NCI-H1092 treated with DMSO at 0.1 percent for 48 hours (cell line): Measurements from ENCODE around the gene CHPT1.

Experiments used
- DNase-seq: peaks from one replicate; lab custom pipeline; 2025; lab: John Stamatoyannopoulos, UW

CHPT1 gene

GRCh38 chr12:101763246-101763931 is 65.9 kb downstream of the CHPT1 start:
- no peak for DNase-seq

GRCh38 chr12:101764051-101764792 is 66.8 kb downstream of the CHPT1 start:
- no peak for DNase-seq

GRCh38 chr12:101767537-101767936 is 70.1 kb downstream of the CHPT1 start:
- no peak for DNase-seq

DNA sequence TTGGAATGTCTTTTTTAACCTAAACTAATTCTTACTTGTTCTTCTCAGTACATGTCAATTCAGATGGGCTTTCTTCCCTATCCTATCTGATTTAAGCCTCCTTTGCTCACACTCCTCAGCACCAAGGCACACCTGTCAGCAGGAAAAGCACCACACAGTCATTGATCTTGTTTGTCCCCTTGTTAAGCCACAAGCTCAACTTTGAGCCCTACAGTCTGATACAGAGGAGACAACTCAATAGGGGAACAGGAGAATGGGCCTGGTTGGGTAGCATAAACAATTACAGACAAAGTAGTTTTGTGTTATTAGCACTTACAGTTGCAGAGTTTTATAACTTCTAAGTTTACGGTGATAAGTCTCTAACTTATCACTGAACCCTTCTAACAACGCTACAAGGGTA is 71.3 kb downstream of the CHPT1 start:
- DNase-seq = no peak

GRCh38 chr12:101769865-101770264 is 72.4 kb downstream of the CHPT1 start:
- DNase-seq = no peak

DNA sequence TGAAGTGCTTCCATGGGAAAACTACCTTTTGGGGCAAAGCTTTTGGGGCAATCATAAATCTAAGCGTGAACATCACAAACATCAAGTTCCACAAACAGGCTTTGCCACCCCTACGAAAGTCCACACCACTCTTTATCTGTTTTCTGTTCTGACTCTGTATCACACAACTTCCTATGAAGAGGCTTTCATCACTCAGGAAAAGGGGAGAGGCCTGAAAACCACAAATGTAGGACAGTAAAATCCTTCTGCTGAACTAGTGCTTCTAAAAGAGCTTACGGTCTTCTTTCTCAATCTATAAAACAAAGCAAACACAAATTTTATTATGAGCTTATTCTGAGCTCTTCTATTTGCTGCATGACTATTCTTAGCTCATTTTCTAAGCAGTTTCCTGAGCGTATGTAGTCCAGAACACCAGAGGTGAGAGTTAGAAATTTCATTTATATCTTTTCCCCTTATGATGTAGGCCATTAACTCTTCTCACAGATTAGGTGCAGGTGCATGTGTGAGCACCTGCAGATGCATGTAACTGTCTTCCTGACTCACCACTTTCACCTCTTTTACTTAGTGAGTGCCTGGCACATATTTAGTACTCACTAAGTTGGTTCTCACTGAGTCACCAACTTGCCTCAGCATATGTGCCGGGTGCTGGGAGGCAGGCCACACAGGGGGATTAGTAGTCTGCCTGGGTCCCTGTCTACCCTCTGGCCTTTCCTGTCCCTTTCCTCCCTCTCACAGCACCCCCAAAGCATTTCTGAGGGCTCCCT is 74.8 kb downstream of the CHPT1 start:
- no peak for DNase-seq

DNA sequence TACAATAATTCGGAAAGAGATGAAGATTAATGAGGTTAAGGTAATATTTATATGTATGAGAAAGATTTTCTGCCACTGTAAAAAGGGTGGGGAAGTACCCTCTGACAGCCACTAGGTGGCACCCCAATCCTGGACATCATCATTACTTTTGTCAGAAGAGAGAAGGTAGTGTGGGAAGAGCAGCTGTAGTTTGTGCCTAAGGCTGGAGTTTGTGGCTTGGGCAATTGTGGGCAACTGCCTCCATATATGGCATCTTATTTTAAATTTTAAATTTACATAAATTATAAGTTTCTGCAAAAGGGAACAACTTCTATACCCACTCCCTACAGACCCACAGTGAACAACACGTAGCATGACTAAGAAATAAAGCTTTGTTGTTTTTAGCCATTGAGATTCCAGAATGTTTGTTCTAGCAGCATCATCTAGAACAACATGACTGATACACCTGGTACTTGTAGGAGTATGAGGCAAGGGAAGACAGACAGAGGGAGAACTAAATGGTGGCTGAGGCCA is 76.3 kb downstream of the CHPT1 start:
- DNase-seq = peak; percentile 59

DNA sequence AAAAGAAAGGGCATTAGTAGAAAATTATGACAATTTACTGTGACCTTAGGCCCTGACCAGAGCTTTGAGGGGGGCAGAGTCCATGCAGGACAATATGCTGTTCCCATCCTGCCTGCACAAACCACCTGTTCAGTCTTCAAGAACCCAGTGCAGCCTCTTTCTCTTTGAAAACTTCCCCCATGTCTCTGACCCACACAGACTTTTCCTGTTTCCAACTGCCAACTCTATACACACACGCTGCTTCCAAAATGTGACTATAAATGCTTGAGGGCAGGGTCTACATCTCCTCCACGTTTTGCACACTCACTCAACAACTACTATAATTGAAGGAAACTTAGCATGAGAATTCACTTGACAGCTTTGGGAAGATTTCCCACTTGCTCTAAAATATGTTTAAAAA is 78.4 kb downstream of the CHPT1 start:
- DNase-seq = no peak

GRCh38 chr12:101777485-101777884 is 80.0 kb downstream of the CHPT1 start:
- no peak for DNase-seq

GRCh38 chr12:101777978-101778377 is 80.5 kb downstream of the CHPT1 start:
- no peak for DNase-seq
